ENCODE results near the gene RUNDC3A. TPM values are rescaled to one million over a fixed set of nuclear protein-coding genes. Genes with fewer than 3 reads are reported as not detected.

RUNDC3A gene
- total RNA-seq, 1 experiment from 2014 or later: 5.1 TPM

DNA sequence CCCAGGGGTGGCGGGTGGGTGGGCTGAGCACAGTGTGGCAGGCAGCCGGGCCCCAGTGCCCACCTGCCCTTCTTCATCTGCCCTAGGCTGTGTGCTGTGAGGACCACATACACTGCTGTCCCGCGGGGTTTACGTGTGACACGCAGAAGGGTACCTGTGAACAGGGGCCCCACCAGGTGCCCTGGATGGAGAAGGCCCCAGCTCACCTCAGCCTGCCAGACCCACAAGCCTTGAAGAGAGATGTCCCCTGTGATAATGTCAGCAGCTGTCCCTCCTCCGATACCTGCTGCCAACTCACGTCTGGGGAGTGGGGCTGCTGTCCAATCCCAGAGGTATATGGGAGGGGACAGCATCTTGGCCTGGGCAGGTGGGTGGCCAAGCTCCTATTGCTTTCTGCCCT is 43.1 kb downstream of the RUNDC3A start:
- Histone ChIP-seq H3K36me3 (replicated peaks; ENCODE audit: control insufficient read depth, insufficient read depth, low read length) (peaks cover 2% of the 10 kb centered on the region), H3K4me3 (ENCODE audit: insufficient read depth, low read depth, low read length) (no peak overlapping the region), H3K27me3 (ENCODE audit: control insufficient read depth, insufficient read depth, low read length) (peaks cover 4% of the 10 kb centered on the region; the same call in 1 of the 2 replicates)
- peak; percentile 33 for DNase-seq

DNA sequence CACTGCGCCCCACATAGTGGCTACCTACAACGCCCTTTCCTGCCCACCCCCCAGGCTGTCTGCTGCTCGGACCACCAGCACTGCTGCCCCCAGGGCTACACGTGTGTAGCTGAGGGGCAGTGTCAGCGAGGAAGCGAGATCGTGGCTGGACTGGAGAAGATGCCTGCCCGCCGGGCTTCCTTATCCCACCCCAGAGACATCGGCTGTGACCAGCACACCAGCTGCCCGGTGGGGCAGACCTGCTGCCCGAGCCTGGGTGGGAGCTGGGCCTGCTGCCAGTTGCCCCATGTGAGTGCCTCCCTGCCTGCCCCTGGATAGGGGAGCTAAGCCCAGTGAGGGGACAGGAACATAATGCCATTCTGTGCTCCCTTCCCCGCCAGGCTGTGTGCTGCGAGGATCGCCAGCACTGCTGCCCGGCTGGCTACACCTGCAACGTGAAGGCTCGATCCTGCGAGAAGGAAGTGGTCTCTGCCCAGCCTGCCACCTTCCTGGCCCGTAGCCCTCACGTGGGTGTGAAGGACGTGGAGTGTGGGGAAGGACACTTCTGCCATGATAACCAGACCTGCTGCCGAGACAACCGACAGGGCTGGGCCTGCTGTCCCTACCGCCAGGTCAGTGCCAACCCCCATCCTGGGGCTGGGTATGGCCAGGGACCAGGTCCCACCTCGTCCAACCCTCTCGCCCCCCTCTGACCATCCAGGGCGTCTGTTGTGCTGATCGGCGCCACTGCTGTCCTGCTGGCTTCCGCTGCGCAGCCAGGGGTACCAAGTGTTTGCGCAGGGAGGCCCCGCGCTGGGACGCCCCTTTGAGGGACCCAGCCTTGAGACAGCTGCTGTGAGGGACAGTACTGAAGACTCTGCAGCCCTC is 43.8 kb downstream of the RUNDC3A start:
- peak; percentile 57 for DNase-seq
- H3K4me3 ChIP-seq (ENCODE audit: insufficient read depth, low read depth, low read length): no peak overlapping the region
- H3K36me3 ChIP-seq (replicated peaks; ENCODE audit: control insufficient read depth, insufficient read depth, low read length): peaks cover 2% of the 10 kb centered on the region
- H3K27me3 ChIP-seq (ENCODE audit: control insufficient read depth, insufficient read depth, low read length): peaks cover 4% of the 10 kb centered on the region; the same call in 1 of the 2 replicates

DNA sequence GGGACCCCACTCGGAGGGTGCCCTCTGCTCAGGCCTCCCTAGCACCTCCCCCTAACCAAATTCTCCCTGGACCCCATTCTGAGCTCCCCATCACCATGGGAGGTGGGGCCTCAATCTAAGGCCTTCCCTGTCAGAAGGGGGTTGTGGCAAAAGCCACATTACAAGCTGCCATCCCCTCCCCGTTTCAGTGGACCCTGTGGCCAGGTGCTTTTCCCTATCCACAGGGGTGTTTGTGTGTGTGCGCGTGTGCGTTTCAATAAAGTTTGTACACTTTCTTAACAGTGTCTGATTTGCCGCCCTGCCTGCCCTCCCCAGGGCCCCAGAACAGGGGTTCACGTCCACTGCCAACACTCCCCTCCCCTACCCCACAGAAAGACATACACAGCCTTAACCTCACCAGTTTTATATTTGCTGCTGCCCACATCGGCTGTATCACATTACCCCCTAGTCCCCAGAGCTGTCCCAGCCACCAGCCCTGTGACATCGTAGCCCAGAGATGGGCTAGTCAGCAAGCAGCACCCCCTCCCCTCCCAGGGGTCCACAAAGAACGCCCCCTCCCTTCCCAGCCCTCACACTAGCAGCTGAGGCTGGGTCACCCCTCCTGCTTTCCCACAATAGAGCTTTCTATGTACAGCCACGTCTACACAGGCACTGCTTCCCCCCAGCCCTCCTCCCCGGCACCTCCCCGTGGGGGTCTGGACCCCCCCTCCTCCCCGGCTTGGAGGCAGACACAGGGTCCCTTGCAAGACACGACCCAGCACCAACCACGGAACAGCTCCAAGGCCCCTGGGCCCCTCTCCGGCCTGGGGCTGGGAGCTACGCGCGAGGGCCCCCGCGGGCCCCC is 44.6 kb downstream of the RUNDC3A start:
- peaks cover 4% of the 10 kb centered on the region; the same call in 1 of the 2 replicates for H3K27me3 ChIP-seq (ENCODE audit: control insufficient read depth, insufficient read depth, low read length)
- peak overlapping the region; percentile 59 for H3K4me3 ChIP-seq (ENCODE audit: insufficient read depth, low read depth, low read length)
- peaks cover 2% of the 10 kb centered on the region for H3K36me3 ChIP-seq (replicated peaks; ENCODE audit: control insufficient read depth, insufficient read depth, low read length)
- DNase-seq: peak; percentile 42

DNA sequence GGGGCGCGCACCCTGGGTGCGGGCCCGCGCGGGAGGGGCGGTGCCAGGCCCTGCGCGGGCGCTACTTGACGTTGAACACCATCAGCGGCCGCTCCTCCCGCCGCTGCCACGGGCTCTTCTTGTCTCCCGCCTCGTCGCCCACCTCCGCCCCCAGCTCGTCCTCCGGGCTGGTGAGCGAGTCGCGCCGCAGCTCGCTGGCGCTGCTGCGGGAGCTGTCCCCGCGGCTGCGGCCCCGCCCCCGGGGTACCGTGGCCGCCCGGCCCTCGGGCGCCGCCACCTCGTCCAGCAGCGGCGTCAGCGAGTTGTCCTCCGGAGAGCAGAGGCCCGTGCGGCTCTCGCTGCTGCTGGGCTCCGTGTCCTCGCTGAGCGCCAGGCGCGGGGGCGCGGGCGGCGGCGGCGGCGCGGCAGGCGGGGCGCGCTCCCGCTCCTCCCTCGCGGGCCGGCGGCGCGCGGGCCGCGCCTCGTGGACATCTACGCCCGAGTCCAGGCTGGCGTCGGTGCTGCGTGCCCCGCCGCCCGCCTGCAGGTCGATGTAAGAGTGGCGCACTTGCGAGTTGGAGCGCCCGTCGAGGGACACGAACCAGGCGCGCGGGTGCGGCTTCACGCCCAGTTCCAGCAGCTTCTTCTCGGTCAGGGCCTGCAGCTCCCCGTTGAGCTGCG is 45.4 kb downstream of the RUNDC3A start:
- H3K36me3 ChIP-seq (replicated peaks; ENCODE audit: control insufficient read depth, insufficient read depth, low read length): peaks cover 2% of the 10 kb centered on the region
- DNase-seq: peak; percentile 92
- peaks cover 4% of the 10 kb centered on the region; the same call in 1 of the 2 replicates for H3K27me3 ChIP-seq (ENCODE audit: control insufficient read depth, insufficient read depth, low read length)
- H3K4me3 ChIP-seq (ENCODE audit: insufficient read depth, low read depth, low read length): peak overlapping the region; percentile 59

DNA sequence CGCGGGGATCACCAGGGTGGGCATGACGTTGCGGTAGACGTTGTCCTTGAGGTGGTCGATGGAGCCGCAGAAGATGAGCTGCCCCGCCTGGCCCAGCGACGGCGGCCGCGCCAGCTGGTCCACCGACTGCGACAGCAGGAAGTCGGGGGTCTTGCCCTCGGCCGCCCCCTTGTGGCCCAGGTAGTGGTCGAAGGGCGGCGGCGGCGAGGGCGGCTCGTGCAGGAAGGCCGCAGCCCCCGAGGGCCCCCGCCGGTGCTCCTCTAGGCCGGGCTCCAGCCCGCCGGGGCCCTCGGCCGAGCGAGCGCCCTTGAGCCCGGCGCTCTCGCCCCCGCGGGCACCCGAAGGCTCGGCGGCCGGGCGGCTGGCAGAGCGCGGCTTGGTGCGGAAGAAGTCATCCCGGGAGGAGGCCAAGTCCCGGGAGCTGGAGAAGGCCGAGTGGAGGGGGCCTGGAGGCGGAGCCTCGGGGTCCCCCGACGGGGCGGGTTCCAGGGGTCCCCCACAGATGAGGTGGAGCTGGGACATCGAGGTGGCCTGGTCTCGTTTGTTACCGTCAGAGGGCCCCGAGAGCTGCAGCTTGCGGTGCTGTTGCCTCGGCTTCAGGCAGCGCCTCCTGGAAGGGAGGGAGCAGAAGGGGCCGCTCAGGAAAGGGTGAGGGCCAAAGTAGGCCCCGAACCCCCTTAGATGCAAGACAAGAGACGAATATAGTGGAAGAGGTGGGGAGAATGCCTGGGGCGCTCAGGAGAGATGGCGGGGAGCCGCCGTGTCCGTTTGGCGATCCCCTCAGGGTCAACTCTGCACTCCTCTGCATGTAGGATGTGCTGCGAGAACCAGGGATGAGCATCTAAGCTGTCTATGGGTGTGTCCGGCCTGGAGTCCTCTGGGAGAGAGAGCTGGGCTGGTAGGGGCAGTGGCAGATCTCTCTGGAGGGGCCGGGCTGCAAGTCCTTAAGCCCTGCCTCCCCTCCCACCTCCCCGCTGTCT is 46.5 kb downstream of the RUNDC3A start:
- DNase-seq: peak; percentile 98
- Histone ChIP-seq H3K4me3 (ENCODE audit: insufficient read depth, low read depth, low read length) (peak overlapping the region; percentile 59), H3K27me3 (ENCODE audit: control insufficient read depth, insufficient read depth, low read length) (peaks cover 4% of the 10 kb centered on the region; the same call in 1 of the 2 replicates), H3K36me3 (replicated peaks; ENCODE audit: control insufficient read depth, insufficient read depth, low read length) (peaks cover 2% of the 10 kb centered on the region)

DNA sequence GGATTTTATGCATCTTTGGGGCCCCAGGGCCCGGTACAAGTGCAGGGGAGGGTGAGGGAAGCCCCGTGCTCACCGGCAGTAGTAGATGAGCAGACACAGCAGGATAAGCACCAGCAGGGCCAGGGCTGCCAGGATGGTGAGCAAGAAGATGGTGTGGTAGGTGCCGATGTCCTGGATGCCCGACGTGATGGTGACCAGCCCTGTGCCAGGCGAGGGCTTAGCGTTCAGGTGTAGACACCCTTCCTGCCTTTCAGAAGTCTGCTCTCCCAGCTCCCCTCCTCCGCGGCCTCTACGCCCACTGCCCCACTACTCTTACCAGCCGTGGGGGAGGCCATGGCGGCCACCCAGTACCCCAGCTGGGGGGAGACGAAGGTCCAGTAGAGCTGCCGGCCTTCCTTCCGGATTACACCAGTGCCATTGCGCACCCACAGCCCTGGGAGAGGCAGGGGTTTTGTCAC is 47.3 kb downstream of the RUNDC3A start:
- peaks cover 2% of the 10 kb centered on the region for H3K36me3 ChIP-seq (replicated peaks; ENCODE audit: control insufficient read depth, insufficient read depth, low read length)
- no peak overlapping the region for H3K4me3 ChIP-seq (ENCODE audit: insufficient read depth, low read depth, low read length)
- peaks cover 4% of the 10 kb centered on the region; the same call in 1 of the 2 replicates for H3K27me3 ChIP-seq (ENCODE audit: control insufficient read depth, insufficient read depth, low read length)
- peak; percentile 39 for DNase-seq

DNA sequence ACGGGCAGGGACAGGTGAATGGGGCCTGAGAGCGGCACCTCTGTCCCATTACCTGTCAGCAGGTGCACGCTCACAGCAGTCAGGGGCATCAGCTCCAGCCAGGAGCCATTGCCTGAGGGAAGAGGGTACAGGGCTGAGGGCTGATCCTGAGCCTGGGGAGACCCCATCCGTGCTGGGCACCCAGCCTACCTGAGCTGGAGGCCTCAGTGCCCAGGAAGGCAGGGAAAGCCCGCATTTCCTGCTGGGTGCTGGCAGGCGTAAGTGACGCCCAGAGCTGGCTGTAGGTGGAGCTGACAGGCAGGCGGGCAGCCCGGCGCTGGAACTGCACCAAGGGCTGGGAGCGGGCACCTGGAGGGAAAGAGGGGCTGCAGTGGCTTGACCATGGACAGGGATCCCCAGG is 47.8 kb downstream of the RUNDC3A start:
- peak; percentile 60 for DNase-seq
- H3K27me3 ChIP-seq (ENCODE audit: control insufficient read depth, insufficient read depth, low read length): peaks cover 4% of the 10 kb centered on the region; the same call in 1 of the 2 replicates
- no peak overlapping the region for H3K4me3 ChIP-seq (ENCODE audit: insufficient read depth, low read depth, low read length)
- peaks cover 2% of the 10 kb centered on the region for H3K36me3 ChIP-seq (replicated peaks; ENCODE audit: control insufficient read depth, insufficient read depth, low read length)

DNA sequence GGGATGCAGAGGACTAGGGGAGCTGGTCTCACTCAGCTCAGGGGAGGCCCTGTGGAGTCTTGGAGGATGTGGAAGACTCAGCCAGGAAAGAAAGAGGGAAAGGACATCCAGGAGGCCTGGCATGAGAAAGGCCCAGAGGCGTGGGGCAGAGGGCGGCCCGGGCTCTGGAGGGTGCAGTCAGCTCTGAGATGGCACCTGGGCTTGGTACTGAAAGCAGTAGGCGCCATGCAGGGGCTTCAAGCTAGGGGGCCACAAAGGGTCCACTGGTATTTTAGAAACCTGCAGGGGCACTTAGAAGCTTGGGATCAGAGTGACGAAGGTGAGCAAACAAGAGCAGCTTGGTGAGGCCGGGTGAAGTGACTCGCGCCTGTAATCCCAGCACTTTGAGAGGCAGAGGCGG is 49.7 kb downstream of the RUNDC3A start:
- no peak for DNase-seq
- no peaks in the 10 kb centered on the region; the same call in 1 of the 2 replicates for H3K36me3 ChIP-seq (replicated peaks; ENCODE audit: control insufficient read depth, insufficient read depth, low read length)
- peaks cover 3% of the 10 kb centered on the region; the same call in 1 of the 2 replicates for H3K27me3 ChIP-seq (ENCODE audit: control insufficient read depth, insufficient read depth, low read length)
- no peak overlapping the region for H3K4me3 ChIP-seq (ENCODE audit: insufficient read depth, low read depth, low read length)

DNA sequence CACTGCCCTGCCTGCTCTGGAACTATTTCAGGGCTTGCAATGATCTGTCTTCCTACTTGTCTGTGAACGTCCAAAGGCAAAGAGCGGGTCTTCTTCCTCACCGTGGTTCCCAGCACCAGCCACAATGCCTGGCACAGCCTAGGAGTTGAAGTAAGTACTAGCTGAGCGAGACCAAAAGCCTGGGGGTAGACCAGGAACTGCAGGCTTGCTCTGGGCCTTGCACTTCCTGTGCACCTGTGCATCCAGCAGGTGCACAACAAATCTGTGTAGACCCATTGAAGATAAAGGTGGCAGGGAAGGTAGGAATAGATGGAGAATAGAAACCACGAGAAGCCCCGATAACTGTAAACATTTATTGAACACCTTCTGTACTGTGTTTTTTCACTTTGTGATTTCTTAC is 50.6 kb downstream of the RUNDC3A start:
- peaks cover 2% of the 10 kb centered on the region; the same call in 1 of the 2 replicates for H3K27me3 ChIP-seq (ENCODE audit: control insufficient read depth, insufficient read depth, low read length)
- no peak overlapping the region for H3K4me3 ChIP-seq (ENCODE audit: insufficient read depth, low read depth, low read length)
- DNase-seq: no peak
- H3K36me3 ChIP-seq (replicated peaks; ENCODE audit: control insufficient read depth, insufficient read depth, low read length): no peaks in the 10 kb centered on the region

DNA sequence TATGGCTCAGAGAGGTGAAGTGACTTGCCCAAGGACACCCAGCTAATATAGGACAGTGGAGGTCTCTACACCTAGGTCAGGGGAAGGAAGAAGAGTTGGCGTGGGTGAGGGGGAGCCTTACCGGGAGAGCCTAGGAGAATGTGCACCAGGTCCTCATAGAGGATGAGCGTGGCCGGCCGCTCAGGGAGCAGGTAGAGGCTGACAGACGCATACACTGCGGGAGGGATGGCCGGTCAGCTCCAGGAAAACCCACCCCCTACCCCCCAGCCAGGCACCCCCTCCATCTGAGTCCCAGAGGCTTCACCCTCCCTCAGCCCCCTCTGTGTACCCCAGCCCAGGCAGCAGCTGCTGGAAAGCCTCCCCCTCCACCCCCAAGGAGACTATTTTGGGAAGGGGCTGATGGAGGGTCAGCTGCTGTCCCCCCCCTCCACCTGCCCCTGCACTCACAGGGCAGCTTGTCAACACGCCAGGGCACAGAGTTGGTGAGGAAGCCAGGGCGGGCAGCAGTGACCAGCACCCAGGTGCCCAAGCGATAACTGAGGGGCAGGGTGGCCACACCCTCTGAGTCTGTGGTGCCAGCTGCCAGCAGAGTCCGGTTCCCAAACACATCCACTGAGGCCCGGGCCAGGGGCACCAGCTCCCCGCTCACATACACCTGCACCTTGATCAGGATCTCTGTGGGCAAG is 51.2 kb downstream of the RUNDC3A start:
- no peaks in the 10 kb centered on the region for H3K36me3 ChIP-seq (replicated peaks; ENCODE audit: control insufficient read depth, insufficient read depth, low read length)
- peaks cover 3% of the 10 kb centered on the region; the same call in 1 of the 2 replicates for H3K27me3 ChIP-seq (ENCODE audit: control insufficient read depth, insufficient read depth, low read length)
- H3K4me3 ChIP-seq (ENCODE audit: insufficient read depth, low read depth, low read length): no peak overlapping the region
- no peak for DNase-seq

DNA sequence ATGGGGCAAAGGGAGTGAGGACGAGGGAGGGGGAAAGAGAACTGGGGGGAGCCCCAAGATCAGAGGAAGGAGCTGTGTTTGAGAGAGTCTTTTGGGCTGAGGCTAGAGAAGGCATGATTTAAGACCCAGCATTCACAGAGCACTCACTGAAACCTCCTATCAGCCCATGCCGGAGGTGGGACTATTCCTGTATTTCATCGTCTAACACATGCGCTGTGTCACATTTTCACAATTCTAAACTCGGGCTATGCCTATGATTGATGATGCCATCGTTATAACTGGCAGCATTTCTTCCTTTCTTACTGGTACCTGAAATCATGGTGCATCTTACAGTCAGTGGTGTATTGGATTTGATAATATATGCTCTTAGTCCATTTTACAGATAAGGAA is 51.7 kb downstream of the RUNDC3A start:
- no peak for DNase-seq
- Histone ChIP-seq H3K27me3 (ENCODE audit: control insufficient read depth, insufficient read depth, low read length) (peaks cover 3% of the 10 kb centered on the region; the same call in 1 of the 2 replicates), H3K36me3 (replicated peaks; ENCODE audit: control insufficient read depth, insufficient read depth, low read length) (no peaks in the 10 kb centered on the region), H3K4me3 (ENCODE audit: insufficient read depth, low read depth, low read length) (no peak overlapping the region)

DNA sequence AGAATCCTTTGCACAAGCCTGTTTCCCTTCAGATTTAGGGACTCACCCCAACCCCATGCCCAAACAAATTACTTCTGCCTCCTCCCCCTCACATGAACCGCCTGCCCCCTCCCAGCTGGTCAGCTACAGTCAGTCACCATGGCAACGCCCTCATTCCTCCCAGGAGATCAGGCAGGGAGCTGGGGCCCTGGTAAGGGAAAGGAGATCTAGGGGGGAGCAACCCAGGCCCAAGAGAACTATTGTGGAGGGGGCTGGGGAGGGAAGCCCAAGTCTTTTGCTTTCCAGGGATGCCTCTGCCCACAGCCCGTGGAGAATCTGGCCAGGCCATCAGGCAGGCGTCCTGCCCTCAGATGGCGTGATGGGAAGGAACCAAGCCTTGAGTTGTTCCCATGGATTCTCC is 52.4 kb downstream of the RUNDC3A start:
- no peaks in the 10 kb centered on the region for H3K36me3 ChIP-seq (replicated peaks; ENCODE audit: control insufficient read depth, insufficient read depth, low read length)
- DNase-seq: peak; percentile 86
- H3K27me3 ChIP-seq (ENCODE audit: control insufficient read depth, insufficient read depth, low read length): peaks cover 3% of the 10 kb centered on the region; the same call in 1 of the 2 replicates
- no peak overlapping the region for H3K4me3 ChIP-seq (ENCODE audit: insufficient read depth, low read depth, low read length)
